Measurements from ENCODE around the gene R3HDM2. TPM values are rescaled to one million over a fixed set of nuclear protein-coding genes. Genes with fewer than 3 reads are reported as not detected.

The R3HDM2 gene
- total RNA-seq, 1 experiment from 2014 or later = 45.4 TPM

- TF ChIP-seq REST (IDR thresholded peaks at IDR 0.05; ENCODE audit: low read depth) (no peak), ATF3 (IDR thresholded peaks at IDR 0.05) (no peak), POLR2A (IDR thresholded peaks at IDR 0.05; ENCODE audit: borderline replicate concordance, extremely low read depth, insufficient read depth, insufficient read length) (no peak), MAX (IDR thresholded peaks at IDR 0.05) (no peak), SRF (IDR thresholded peaks at IDR 0.05; ENCODE audit: low read depth) (no peak), ELF1 (IDR thresholded peaks at IDR 0.05; ENCODE audit: borderline replicate concordance, low read depth) (no peak)
These were observed 30.6 kb upstream of the R3HDM2 start (continued) for GRCh38 chr12:57461276-57461916.

GRCh38 chr12:57460841-57461275, 30.0 kb upstream of the R3HDM2 start:
- TF ChIP-seq ZNF274 (IDR thresholded peaks at IDR 0.05; ENCODE audit: low read depth, low read length) (no peak), CTCF (IDR thresholded peaks at IDR 0.05 in 2 of 3, conservative IDR thresholded peaks at IDR 0.05 in 1 of 3; ENCODE audit: borderline replicate concordance in 1 of 3, insufficient read depth in 1 of 3, low read depth in 2 of 3, low read length in 2 of 3) (no peak), EZH2 (IDR thresholded peaks at IDR 0.05) (no peak), SRF (IDR thresholded peaks at IDR 0.05; ENCODE audit: low read depth) (no peak), RAD21 (IDR thresholded peaks at IDR 0.05; ENCODE audit: low read depth) (no peak)

More at GRCh38 chr12:57460841-57461275, 30.0 kb upstream of the R3HDM2 start:
- H4K20me1 ChIP-seq (ENCODE audit: insufficient read depth) = no peaks in the 10 kb centered on the region
- H3K27ac ChIP-seq (ENCODE audit: low read depth, low read length) = peak overlapping the region; percentile 45; the same call in 1 of the 2 replicates
- H3K36me3 ChIP-seq (ENCODE audit: control insufficient read depth in 1 of 2, insufficient read depth in 2 of 2, low read length in 2 of 2) = no peaks in the 10 kb centered on the region
- no peaks in the 10 kb centered on the region for H3K79me2 ChIP-seq (ENCODE audit: insufficient read depth, low read length)
- ChIA-PET RAD21 (ENCODE audit: low non-redundant PET in 1 of 2, low total read pairs in 2 of 2, uncharacterized antibody in 2 of 2, unreplicated experiment in 2 of 2) (no interaction called here), POLR2A (interaction anchor here (0.5 kb wide), 1 partner anchor 107 kb away, joined by 3 read pairs; no protein-coding TSS in a partner anchor), CTCF (interaction anchor here (1.2 kb wide), 2 partner anchors 8 to 196 kb away, joined by 3 read pairs; no protein-coding TSS in a partner anchor)
- DNase-seq (ENCODE audit: low read depth, low spot score) = no peak
- no peak for ATAC-seq
- H3K9me3 ChIP-seq (ENCODE audit: control insufficient read depth in 1 of 2, insufficient read depth in 1 of 2, low read depth in 1 of 2, low read length in 2 of 2) = no peaks in the 10 kb centered on the region
- peaks cover 22 to 54% of the 10 kb centered on the region in 2 experiments for H3K4me1 ChIP-seq (ENCODE audit: control insufficient read depth in 1 of 2, insufficient read depth in 2 of 2, low read length in 2 of 2)
- no peaks in the 10 kb centered on the region for H3K27me3 ChIP-seq (ENCODE audit: insufficient read depth, low read length)
- no TSS peak for BruUV-seq (replicated peaks)
- peak overlapping the region; percentile 99 for H3K4me2 ChIP-seq (ENCODE audit: low read length)
- intact Hi-C loops (cut with micrococcal nuclease) = loop anchor here (5.0 kb wide), 1 partner anchor 374 kb away; the partner anchor contains the start of gene NAB2
- peak overlapping the region; percentile 56 for H3K9ac ChIP-seq (ENCODE audit: low read length)
- peak overlapping the region; percentile 75 for H3K4me3 ChIP-seq (replicated peaks in 1 of 2; ENCODE audit: low read depth in 1 of 2, low read length in 2 of 2)
- no peaks in the 10 kb centered on the region for H3K9me2 ChIP-seq (ENCODE audit: insufficient read depth)
- no peak overlapping the region for H2AFZ ChIP-seq (ENCODE audit: low read depth, low read length, poor library complexity, severe bottlenecking)

Data from HCT116 (cell line).